ENCODE results near the gene FOXD4L4.
"Not testable (repeated sequence)": the region's sequence is repeated elsewhere in the genome, so short reads cannot be mapped to it uniquely, and the experiment has no call there.

- TF ChIP-seq CTCF, POLR2A (IDR thresholded peaks at IDR 0.05): not testable (repeated sequence)
These were observed 22.5 kb upstream of the FOXD4L4 start for GRCh38 chr9:65714445-65714844.

Data from prostate gland (tissue), 2 donors.